CD4-positive, alpha-beta T cell (primary cell): ENCODE measurements around the gene PTGER3. TPM values are rescaled to one million over a fixed set of nuclear protein-coding genes. Genes with fewer than 3 reads are reported as not detected.

Experiments used
- ATAC-seq: fragments of 200-7000 bp; cut with Tn5 transposase; one replicate; pipeline ENCODE4 v1.10.0; 2022; ENCODE audit warnings: mild to moderate bottlenecking; ENCODE audit not compliant: poor library complexity
- CTCF ChIA-PET: fragments of 350-600 bp; sonication (Branson Sonifier 250); formaldehyde crosslinking; loops from one replicate; lab custom pipeline; 2021; ENCODE audit warnings: antibody characterized with exemption, inconsistent platforms; lab: Charles Lee
- POLR2A ChIA-PET: fragments of 350-600 bp; sonication (Branson Sonifier 250); formaldehyde crosslinking; loops from one replicate; lab custom pipeline; 2021; ENCODE audit warnings: antibody characterized with exemption, inconsistent platforms; lab: Charles Lee
- DNase-seq, 14 experiments: peaks; one replicate each; pipeline ENCODE4 v3.0.0-alpha.2; 2013 to 2020; ENCODE audit warnings: mixed read lengths in 2 of 14
- H3K27ac ChIP-seq, 2 donors: one replicate each; pipeline versions ENCODE4 v1.5.1 to v1.7.0; 2013; ENCODE audit warnings: low read length in 2 of 2, low read depth in 1 of 2, mild to moderate bottlenecking in 1 of 2
- H3K27me3 ChIP-seq, 2 experiments: 1 replicate in 1 of 2; 2 replicates in 1 of 2; pipeline versions ENCODE4 v1.6.1 to v1.7.0; 2013; ENCODE audit warnings: low read length in 2 of 2, control low read depth in 1 of 2, mild to moderate bottlenecking in 1 of 2, moderate library complexity in 1 of 2; ENCODE audit not compliant: insufficient read depth in 2 of 2, control insufficient read depth in 1 of 2
- H3K36me3 ChIP-seq: one replicate; pipeline ENCODE4 v1.6.1; 2013; ENCODE audit warnings: low read length, control low read depth; ENCODE audit not compliant: insufficient read depth
- H3K4me1 ChIP-seq: one replicate; pipeline ENCODE4 v1.6.1; 2013; ENCODE audit warnings: low read length, control low read depth; ENCODE audit not compliant: insufficient read depth
- H3K4me3 ChIP-seq: one replicate; pipeline ENCODE4 v1.5.1; 2013; ENCODE audit warnings: mild to moderate bottlenecking, low read length, moderate library complexity
- H3K9me3 ChIP-seq, 2 experiments: 1 replicate in 1 of 2; 2 replicates in 1 of 2; pipeline versions ENCODE4 v1.6.1 to v1.7.0; 2013; ENCODE audit warnings: low read length in 2 of 2, mild to moderate bottlenecking in 2 of 2, control low read depth in 1 of 2, moderate library complexity in 1 of 2; ENCODE audit not compliant: control insufficient read depth in 1 of 2, insufficient read depth in 1 of 2
- H3K27ac Mint-ChIP-seq: one replicate; pipeline ENCODE4 v1.8.0; 2020; ENCODE audit warnings: mixed read lengths
- H3K27me3 Mint-ChIP-seq: one replicate; pipeline ENCODE4 v1.8.0; 2021; ENCODE audit warnings: mixed read lengths
- H3K36me3 Mint-ChIP-seq: one replicate; pipeline ENCODE4 v1.8.0; 2021; ENCODE audit warnings: low read depth, mixed read lengths
- H3K4me1 Mint-ChIP-seq: one replicate; pipeline ENCODE4 v1.8.0; 2021; ENCODE audit warnings: low read depth, mixed read lengths
- H3K4me3 Mint-ChIP-seq: one replicate; pipeline ENCODE4 v1.8.0; 2020; ENCODE audit warnings: mild to moderate bottlenecking, mixed read lengths
- H3K9me3 Mint-ChIP-seq: one replicate; pipeline ENCODE4 v1.8.0; 2020; ENCODE audit warnings: mixed read lengths
- intact Hi-C, 2 experiments: fragments of 100-400 bp; cut with DNase I in 1 of 2; cut with micrococcal nuclease in 1 of 2; formaldehyde crosslinking; loops; one replicate each; pipeline versions ENCODE4 v1.15.1 to v1.9.0; 2023 to 2025; cut with DNase I, micrococcal nuclease
- total RNA-seq, 174 experiments: library from RNA in 2 of 174; stranded (reverse) in 2 of 174; gene quantifications; one replicate each; pipeline ENCODE4 v1.2.3 and lab custom pipeline; 2021 to 2026
- TF ChIP-seq, protein P1 (sequence below): fragments of 200-600 bp; IDR thresholded peaks from one replicate; pipeline ENCODE4 v1.8.0; 2022; ENCODE audit warnings: antibody characterized with exemption, mild to moderate bottlenecking

The PTGER3 gene
- total RNA-seq, 2 experiments from 2014 or later = not detected

- POLR2A ChIA-PET = interaction anchor here (0.8 to 1.8 kb wide), 12 partner anchors 9 to 876 kb away, joined by 4 to 26 read pairs (median 12); partner anchors contain the start of genes ANKRD13C, CTH, LRRC40 and SRSF11
- peak in 6 of 14 experiments; percentile 2 to 33 (median 10) for DNase-seq
- intact Hi-C loops = loop anchor here (1.0 to 10.0 kb wide), 7 partner anchors 33 to 876 kb away; partner anchors contain the start of genes ANKRD13C (in 2 of the 2), CTH (in 2 of the 2) and LRRC40 (in 1 of the 2)
Measured at GRCh38 chr1:71081697-71082080, 34.1 kb upstream of the PTGER3 start.

GRCh38 chr1:71080739-71081696 lies 33.4 kb upstream of the PTGER3 start, which contains the start of gene ZRANB2:
ZRANB2 (minus strand) TSS chr1:71081035; CDS start chr1:71080995, 40 bp downstream.
- Mint-ChIP-seq H3K9me3 (peaks cover 2% of the 10 kb centered on the region), H3K4me1 (peaks cover 52% of the 10 kb centered on the region), H3K36me3 (peaks cover 45% of the 10 kb centered on the region), H3K27ac (peak within 1 kb of the TSS; percentile 100), H3K27me3 (peaks cover 28% of the 10 kb centered on the region), H3K4me3 (peak within 1 kb of the TSS; percentile 97)
- peaks cover 9% of the 10 kb centered on the region for H3K4me1 ChIP-seq
- ATAC-seq = peak; percentile 97
- TF ChIP-seq, protein P1, sequence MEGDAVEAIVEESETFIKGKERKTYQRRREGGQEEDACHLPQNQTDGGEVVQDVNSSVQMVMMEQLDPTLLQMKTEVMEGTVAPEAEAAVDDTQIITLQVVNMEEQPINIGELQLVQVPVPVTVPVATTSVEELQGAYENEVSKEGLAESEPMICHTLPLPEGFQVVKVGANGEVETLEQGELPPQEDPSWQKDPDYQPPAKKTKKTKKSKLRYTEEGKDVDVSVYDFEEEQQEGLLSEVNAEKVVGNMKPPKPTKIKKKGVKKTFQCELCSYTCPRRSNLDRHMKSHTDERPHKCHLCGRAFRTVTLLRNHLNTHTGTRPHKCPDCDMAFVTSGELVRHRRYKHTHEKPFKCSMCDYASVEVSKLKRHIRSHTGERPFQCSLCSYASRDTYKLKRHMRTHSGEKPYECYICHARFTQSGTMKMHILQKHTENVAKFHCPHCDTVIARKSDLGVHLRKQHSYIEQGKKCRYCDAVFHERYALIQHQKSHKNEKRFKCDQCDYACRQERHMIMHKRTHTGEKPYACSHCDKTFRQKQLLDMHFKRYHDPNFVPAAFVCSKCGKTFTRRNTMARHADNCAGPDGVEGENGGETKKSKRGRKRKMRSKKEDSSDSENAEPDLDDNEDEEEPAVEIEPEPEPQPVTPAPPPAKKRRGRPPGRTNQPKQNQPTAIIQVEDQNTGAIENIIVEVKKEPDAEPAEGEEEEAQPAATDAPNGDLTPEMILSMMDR = peak; percentile 54
- DNase-seq = peak; percentile 82 to 97 (median 88)
- POLR2A ChIA-PET = interaction anchor here (0.7 to 1.8 kb wide), 15 partner anchors 9 to 876 kb away, joined by 3 to 26 read pairs (median 8); partner anchors contain the start of genes ANKRD13C, CTH, LRRC40 and SRSF11
- H3K27ac ChIP-seq = peak within 1 kb of the TSS; percentile 94 to 97
- CTCF ChIA-PET = interaction anchor here (0.6 to 1.3 kb wide), 15 partner anchors 8 to 875 kb away, joined by 3 to 9 read pairs (median 4); partner anchors contain the start of genes CTH, PTGER3 and SRSF11
- H3K27me3 ChIP-seq = peaks cover 6 to 21% of the 10 kb centered on the region in 2 experiments
- intact Hi-C loops = loop anchor here (1.0 to 10.0 kb wide), 7 partner anchors 32 to 876 kb away; partner anchors contain the start of genes ANKRD13C (in 2 of the 2), CTH (in 2 of the 2) and LRRC40 (in 1 of the 2)
- H3K36me3 ChIP-seq = peaks cover 25% of the 10 kb centered on the region
- no peaks in the 10 kb centered on the region for H3K9me3 ChIP-seq
- peak within 1 kb of the TSS; percentile 95 for H3K4me3 ChIP-seq

More at GRCh38 chr1:71081697-71082080, 34.1 kb upstream of the PTGER3 start:
- peaks cover 6 to 21% of the 10 kb centered on the region in 2 experiments for H3K27me3 ChIP-seq
- H3K9me3 ChIP-seq = no peaks in the 10 kb centered on the region
- Mint-ChIP-seq H3K4me3 (peak overlapping the region; percentile 85), H3K27ac (peak overlapping the region; percentile 100), H3K9me3 (peaks cover 2% of the 10 kb centered on the region), H3K27me3 (peaks cover 34% of the 10 kb centered on the region), H3K36me3 (peaks cover 38% of the 10 kb centered on the region), H3K4me1 (peaks cover 46% of the 10 kb centered on the region)
- ATAC-seq = no peak
- TF ChIP-seq, protein P1 = no peak
- H3K4me1 ChIP-seq = peaks cover 9% of the 10 kb centered on the region
- H3K36me3 ChIP-seq = peaks cover 18% of the 10 kb centered on the region
- CTCF ChIA-PET = interaction anchor here (0.6 to 1.3 kb wide), 15 partner anchors 9 to 875 kb away, joined by 3 to 9 read pairs (median 4); partner anchors contain the start of genes CTH, PTGER3 and SRSF11
- peak overlapping the region; percentile 95 for H3K4me3 ChIP-seq
- peak overlapping the region in 1 of 2 donors; percentile 97 for H3K27ac ChIP-seq
